NCI-H2196 (cell line): ENCODE measurements around the gene DSCAM.

ENCODE experiments used
- DNase-seq: peaks from one replicate; lab custom pipeline; 2025; ENCODE audit not compliant: unreplicated experiment; lab: John Stamatoyannopoulos, UW

The DSCAM gene

GRCh38 chr21:40788635-40789034 lies 58.3 kb downstream of the DSCAM start:
- DNase-seq = no peak

GRCh38 chr21:40783404-40783803 lies 63.6 kb downstream of the DSCAM start:
- no peak for DNase-seq

GRCh38 chr21:40770435-40771055 lies 76.4 kb downstream of the DSCAM start:
- DNase-seq = no peak

- DNase-seq = no peak
These were observed 77.7 kb downstream of the DSCAM start for GRCh38 chr21:40769231-40769630.

- DNase-seq = no peak
These were observed 78.9 kb downstream of the DSCAM start for GRCh38 chr21:40768056-40768455.

- no peak for DNase-seq
These were observed 80.6 kb downstream of the DSCAM start for GRCh38 chr21:40766381-40766780.

GRCh38 chr21:40765811-40766210 lies 81.1 kb downstream of the DSCAM start:
- no peak for DNase-seq

GRCh38 chr21:40760821-40761220 lies 86.1 kb downstream of the DSCAM start:
- no peak for DNase-seq

GRCh38 chr21:40759061-40759460 lies 87.9 kb downstream of the DSCAM start:
- DNase-seq = no peak

- DNase-seq = no peak
These were observed 89.6 kb downstream of the DSCAM start for GRCh38 chr21:40757366-40757765.

- DNase-seq = no peak
These were observed 92.5 kb downstream of the DSCAM start for GRCh38 chr21:40754466-40754865.

- DNase-seq = no peak
These were observed 93.2 kb downstream of the DSCAM start for GRCh38 chr21:40753756-40754155.

GRCh38 chr21:40752125-40752524 lies 94.8 kb downstream of the DSCAM start:
- no peak for DNase-seq

GRCh38 chr21:40751221-40751620 lies 95.7 kb downstream of the DSCAM start:
- no peak for DNase-seq

- DNase-seq = no peak
These were observed 110.8 kb downstream of the DSCAM start for GRCh38 chr21:40736145-40736544.

GRCh38 chr21:40733024-40733397 lies 113.9 kb downstream of the DSCAM start:
- no peak for DNase-seq

- DNase-seq = no peak
These were observed 114.5 kb downstream of the DSCAM start for GRCh38 chr21:40732253-40733023.

GRCh38 chr21:40731206-40731605 lies 115.8 kb downstream of the DSCAM start:
- no peak for DNase-seq

GRCh38 chr21:40730426-40730800 lies 116.5 kb downstream of the DSCAM start:
- no peak for DNase-seq

GRCh38 chr21:40729761-40730425 lies 117.1 kb downstream of the DSCAM start:
- no peak for DNase-seq

GRCh38 chr21:40723966-40724365 lies 123.0 kb downstream of the DSCAM start:
- no peak for DNase-seq

- DNase-seq = no peak
These were observed 123.6 kb downstream of the DSCAM start for GRCh38 chr21:40723317-40723716.
